ENCODE results near the gene PLEKHG2. TPM values are rescaled to one million over a fixed set of nuclear protein-coding genes. Genes with fewer than 3 reads are reported as not detected.

The PLEKHG2 gene
- polyA plus RNA-seq, 1 experiment: 20.6 TPM

DNA sequence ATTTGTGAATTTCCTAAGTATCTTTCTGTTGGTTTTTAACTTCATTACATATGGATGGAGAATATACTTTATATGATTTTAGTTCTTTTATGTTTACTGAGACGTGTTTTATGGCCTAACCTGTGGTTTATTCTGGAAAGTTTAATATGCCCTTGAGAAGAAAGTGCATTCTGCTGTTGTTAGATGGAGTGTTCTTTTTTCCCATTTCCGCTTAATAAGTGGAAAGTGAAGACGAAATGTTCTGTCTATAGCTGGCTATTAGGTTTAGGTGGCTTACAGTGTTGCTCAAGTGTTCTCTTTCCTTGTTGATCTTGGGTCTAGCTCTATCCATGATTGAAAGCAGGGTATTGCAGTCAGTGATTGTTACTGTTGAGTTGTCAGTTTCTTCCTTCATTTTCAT is 50.9 kb downstream of the PLEKHG2 start:
- ChIA-PET CTCF (interaction anchor here (4.5 kb wide), 1 partner anchor 11 kb away, joined by 24 read pairs; no protein-coding TSS in a partner anchor), POLR2A (no interaction called here)
- H3K36me3 ChIP-seq (ENCODE audit: control insufficient read depth, insufficient read depth, low read length): peaks cover 48% of the 10 kb centered on the region
- no peak overlapping the region for H3K4me3 ChIP-seq (ENCODE audit: low read depth, low read length)
- H3K27me3 ChIP-seq (ENCODE audit: control insufficient read depth, insufficient read depth, low read length): no peaks in the 10 kb centered on the region
- TF ChIP-seq, protein P1, sequence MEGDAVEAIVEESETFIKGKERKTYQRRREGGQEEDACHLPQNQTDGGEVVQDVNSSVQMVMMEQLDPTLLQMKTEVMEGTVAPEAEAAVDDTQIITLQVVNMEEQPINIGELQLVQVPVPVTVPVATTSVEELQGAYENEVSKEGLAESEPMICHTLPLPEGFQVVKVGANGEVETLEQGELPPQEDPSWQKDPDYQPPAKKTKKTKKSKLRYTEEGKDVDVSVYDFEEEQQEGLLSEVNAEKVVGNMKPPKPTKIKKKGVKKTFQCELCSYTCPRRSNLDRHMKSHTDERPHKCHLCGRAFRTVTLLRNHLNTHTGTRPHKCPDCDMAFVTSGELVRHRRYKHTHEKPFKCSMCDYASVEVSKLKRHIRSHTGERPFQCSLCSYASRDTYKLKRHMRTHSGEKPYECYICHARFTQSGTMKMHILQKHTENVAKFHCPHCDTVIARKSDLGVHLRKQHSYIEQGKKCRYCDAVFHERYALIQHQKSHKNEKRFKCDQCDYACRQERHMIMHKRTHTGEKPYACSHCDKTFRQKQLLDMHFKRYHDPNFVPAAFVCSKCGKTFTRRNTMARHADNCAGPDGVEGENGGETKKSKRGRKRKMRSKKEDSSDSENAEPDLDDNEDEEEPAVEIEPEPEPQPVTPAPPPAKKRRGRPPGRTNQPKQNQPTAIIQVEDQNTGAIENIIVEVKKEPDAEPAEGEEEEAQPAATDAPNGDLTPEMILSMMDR (IDR thresholded peaks at IDR 0.05; ENCODE audit: insufficient read depth, low read depth, low read length): no peak
- DNase-seq (ENCODE audit: low read depth): no peak

- POLR2A ChIA-PET: no interaction called here
- TF ChIP-seq, protein P1 (IDR thresholded peaks at IDR 0.05; ENCODE audit: insufficient read depth, low read depth, low read length): no peak
- H3K27me3 ChIP-seq (ENCODE audit: control insufficient read depth, insufficient read depth, low read length): no peaks in the 10 kb centered on the region
- DNase-seq (ENCODE audit: low read depth): no peak
- CTCF ChIA-PET: interaction anchor here (0.6 to 4.5 kb wide), 2 partner anchors 8 to 1465 kb away, joined by 3 to 24 read pairs; no protein-coding TSS in a partner anchor
- no peak overlapping the region for H3K4me3 ChIP-seq (ENCODE audit: low read depth, low read length)
- peaks cover 51% of the 10 kb centered on the region for H3K36me3 ChIP-seq (ENCODE audit: control insufficient read depth, insufficient read depth, low read length)
Observed at GRCh38 chr19:39465956-39466747, 53.7 kb downstream of the PLEKHG2 start.

GRCh38 chr19:39467941-39468340 is 55.5 kb downstream of the PLEKHG2 start:
- TF ChIP-seq, protein P1 (IDR thresholded peaks at IDR 0.05; ENCODE audit: insufficient read depth, low read depth, low read length): no peak
- H3K4me3 ChIP-seq (ENCODE audit: low read depth, low read length): no peak overlapping the region
- no peaks in the 10 kb centered on the region for H3K27me3 ChIP-seq (ENCODE audit: control insufficient read depth, insufficient read depth, low read length)
- CTCF ChIA-PET: interaction anchor here (0.7 kb wide), 1 partner anchor 65 kb away, joined by 5 read pairs; the partner anchor contains the start of gene EID2B
- H3K36me3 ChIP-seq (ENCODE audit: control insufficient read depth, insufficient read depth, low read length): peaks cover 66% of the 10 kb centered on the region
- POLR2A ChIA-PET: no interaction called here
- no peak for DNase-seq (ENCODE audit: low read depth)

DNA sequence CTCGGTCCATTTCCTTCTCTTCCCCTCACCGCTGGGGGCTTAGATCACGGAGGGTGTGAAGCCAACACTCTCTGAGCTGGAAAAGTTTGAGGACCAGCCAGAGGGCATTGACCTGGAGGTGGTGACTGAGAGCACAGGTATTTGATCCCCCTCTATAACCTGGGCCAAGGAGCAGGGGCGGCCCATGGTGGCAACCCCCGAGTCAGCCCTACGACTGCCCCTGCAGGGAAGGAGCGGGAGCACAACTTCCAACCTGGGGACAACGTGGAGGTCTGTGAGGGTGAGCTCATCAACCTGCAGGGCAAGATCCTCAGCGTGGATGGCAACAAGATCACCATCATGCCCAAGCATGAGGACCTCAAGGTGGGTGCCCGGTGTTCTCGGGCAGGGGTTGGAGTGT is 56.6 kb downstream of the PLEKHG2 start:
- no peaks in the 10 kb centered on the region for H3K27me3 ChIP-seq (ENCODE audit: control insufficient read depth, insufficient read depth, low read length)
- H3K4me3 ChIP-seq (ENCODE audit: low read depth, low read length): no peak overlapping the region
- DNase-seq (ENCODE audit: low read depth): no peak
- CTCF ChIA-PET: interaction anchor here (0.9 kb wide), 1 partner anchor 65 kb away, joined by 3 read pairs; no protein-coding TSS in a partner anchor
- H3K36me3 ChIP-seq (ENCODE audit: control insufficient read depth, insufficient read depth, low read length): peaks cover 76% of the 10 kb centered on the region
- POLR2A ChIA-PET: no interaction called here
- TF ChIP-seq, protein P1 (IDR thresholded peaks at IDR 0.05; ENCODE audit: insufficient read depth, low read depth, low read length): no peak

- no peak for DNase-seq (ENCODE audit: low read depth)
- POLR2A ChIA-PET: no interaction called here
- H3K27me3 ChIP-seq (ENCODE audit: control insufficient read depth, insufficient read depth, low read length): no peaks in the 10 kb centered on the region
- peaks cover 79% of the 10 kb centered on the region for H3K36me3 ChIP-seq (ENCODE audit: control insufficient read depth, insufficient read depth, low read length)
- TF ChIP-seq, protein P1 (IDR thresholded peaks at IDR 0.05; ENCODE audit: insufficient read depth, low read depth, low read length): no peak
- CTCF ChIA-PET: interaction anchor here (0.7 kb wide), 1 partner anchor 34 kb away, joined by 3 read pairs; no protein-coding TSS in a partner anchor
- no peak overlapping the region for H3K4me3 ChIP-seq (ENCODE audit: low read depth, low read length)
Observed at GRCh38 chr19:39469567-39469966, 57.1 kb downstream of the PLEKHG2 start.
